ENCODE measurements around the gene PCDH9.
"Not testable (repeated sequence)": the region's sequence is repeated elsewhere in the genome, so short reads cannot be mapped to it uniquely, and the experiment has no call there.

The PCDH9 gene

DNA sequence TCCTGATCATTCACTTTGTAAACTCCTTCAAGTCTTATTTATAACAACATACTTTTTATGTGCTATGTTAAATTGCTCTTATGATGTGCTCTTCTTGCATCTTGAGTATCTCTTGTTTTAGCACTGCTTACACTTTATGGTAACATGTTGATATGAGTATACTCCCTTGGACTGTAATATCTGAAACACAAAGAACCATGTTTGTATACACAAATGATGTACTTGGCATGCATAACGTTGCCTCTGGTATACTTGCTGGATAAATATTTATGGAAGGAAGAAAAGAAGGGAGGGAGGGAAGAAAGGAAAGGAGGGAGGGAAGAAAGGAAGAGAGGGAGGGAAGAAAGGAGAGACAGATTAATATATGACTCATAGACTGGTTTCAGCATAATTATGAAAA is 333.2 kb downstream of the PCDH9 start:
- no peak for DNase-seq

DNA sequence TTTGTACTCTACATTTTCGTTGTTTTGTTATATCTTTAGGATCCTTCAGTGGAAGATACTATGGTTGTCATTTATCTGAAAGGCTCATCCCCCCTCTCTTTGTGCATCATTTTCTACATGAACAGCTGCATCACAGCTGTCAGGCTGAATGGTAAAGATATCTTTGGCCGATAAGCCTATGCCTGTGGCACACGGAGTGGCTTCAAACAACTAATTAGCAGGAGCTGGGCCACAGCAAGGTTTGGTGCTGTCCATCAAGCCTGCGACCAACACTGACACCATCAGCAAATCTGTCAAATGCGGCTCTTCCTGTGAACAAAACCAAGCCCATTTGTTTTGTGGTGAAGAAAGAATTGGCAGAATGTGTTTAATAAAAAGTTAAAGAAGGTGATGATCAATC is 334.4 kb downstream of the PCDH9 start:
- no peak for DNase-seq

DNA sequence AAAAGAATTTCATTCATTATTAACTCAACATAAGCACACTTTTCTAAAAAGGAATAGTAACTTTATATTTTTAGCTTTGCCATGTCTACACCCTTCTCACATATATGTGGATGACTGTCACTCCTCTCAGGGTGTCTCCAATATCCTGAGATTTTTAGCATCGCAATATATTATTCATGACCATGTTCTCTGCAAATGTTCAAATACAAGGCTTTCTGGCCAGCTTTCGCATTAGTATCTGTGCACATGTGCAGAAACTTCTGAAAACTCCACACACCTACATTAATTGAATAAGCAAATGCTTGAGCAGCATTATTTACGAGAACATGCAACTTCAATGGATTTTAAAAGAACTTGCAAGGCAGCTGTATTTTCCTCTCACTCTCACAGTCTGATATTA is 334.8 kb downstream of the PCDH9 start:
- DNase-seq: no peak

DNA sequence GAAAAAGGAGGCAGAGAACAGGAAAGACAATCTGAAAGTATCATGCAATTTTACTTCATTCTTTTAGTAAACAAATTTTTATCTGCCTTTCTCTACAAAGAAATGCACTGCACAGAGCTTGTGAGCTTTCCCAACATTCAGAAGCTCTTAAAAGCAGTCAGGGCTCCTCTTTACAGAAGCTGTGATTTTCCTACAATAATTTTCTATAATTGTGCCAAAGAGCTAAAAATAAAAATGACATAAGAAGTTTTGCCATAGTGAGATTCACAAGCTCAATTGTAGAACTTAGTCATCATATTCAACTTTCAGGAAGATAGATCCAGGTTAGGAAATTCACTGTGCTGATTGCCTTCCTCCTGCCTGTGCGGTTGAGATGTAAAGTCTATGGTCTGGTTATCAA is 341.4 kb downstream of the PCDH9 start:
- DNase-seq: no peak

DNA sequence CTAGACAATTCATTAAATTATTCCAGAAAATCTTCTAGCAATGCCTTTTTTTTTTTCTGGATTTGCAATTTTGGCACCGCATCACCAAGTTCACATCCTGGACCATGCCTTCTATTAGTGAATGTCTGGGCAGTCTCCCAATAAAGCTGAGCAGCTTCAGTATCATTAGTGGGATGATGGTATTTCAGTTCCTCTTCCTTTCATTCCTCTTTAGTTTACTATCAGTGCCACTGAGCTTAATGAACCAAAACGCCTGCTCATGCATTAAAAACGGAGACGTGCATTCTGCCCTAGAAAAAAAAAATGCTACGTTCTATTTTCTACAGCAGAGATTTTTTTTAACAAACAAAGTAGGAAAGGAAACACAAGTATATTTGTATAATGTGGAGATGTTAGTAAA is 343.0 kb downstream of the PCDH9 start:
- DNase-seq: peak; percentile 1

DNA sequence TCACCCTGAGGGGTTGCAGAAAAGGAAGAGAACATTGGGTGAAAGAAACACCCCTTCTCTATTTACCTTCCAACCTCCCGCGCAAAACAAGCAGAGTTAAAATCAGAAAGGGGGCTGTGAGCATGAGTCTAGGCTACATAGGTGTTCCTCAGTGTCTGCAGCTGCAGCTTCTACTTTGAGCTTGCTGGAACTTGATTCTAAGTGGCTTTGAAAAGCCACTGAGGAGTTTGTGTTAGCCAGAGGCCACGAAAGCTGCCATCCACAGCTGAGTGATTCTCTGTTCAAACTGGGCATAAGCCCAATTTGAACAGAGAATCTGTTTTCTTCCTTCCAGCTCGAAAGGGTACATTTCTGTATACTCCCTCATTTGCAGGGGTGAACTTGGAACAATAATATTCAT is 343.9 kb downstream of the PCDH9 start:
- DNase-seq: no peak

DNA sequence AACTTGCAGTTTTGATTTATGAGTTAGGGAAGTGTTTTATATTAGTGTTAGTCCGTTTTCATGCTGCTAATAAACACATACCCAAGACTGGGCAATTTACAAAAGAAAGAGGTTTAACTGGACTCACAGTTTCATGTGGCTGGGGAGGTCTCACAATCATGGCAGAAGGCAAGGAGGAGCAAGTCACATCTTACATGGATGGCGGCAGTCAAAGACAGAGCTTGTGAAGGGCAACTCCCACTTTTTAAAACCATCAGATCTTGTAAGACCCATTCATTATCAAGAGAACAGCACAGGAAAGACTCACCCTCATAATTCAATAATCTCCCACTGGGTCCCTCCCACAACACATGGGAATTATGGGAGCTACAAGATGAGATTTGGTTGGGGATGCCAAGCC is 349.0 kb downstream of the PCDH9 start:
- not testable (repeated sequence) for DNase-seq

DNA sequence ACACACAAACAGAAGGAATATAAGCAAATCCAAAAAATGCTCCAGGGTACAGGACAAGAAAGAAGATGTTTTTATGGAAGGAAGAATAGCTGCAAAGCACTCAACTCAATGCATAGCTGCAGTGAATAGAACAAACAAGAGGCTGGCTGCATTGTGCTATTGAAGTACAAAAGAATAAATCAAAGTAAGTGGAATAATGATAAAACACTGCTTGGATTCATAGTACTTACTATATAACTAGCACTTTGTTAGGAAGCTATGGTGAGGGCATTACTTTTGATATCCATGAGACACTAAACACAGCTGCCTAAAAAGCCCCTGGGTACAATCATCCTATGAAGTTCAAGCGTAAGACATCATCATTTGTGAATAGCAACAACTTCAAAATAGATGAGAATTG is 350.1 kb downstream of the PCDH9 start:
- DNase-seq: no peak

DNA sequence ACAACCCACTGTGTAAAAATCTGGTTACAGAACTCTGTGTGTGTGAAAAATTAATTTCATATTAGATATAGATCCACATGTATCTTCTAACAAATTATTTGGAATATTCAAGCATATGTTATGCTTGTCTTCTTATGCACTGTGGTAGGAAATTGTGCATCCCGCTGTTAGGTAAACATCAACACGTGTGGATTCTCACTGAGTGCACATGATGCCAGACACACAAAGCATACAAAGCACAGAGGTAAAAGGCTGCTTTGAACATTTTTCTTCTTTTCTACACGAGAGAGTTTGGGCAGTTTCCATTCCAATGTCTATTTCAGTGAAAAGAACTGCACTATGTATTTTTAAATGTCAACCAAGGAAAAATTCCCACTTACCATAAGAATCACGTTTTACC is 354.9 kb downstream of the PCDH9 start:
- no peak for DNase-seq

DNA sequence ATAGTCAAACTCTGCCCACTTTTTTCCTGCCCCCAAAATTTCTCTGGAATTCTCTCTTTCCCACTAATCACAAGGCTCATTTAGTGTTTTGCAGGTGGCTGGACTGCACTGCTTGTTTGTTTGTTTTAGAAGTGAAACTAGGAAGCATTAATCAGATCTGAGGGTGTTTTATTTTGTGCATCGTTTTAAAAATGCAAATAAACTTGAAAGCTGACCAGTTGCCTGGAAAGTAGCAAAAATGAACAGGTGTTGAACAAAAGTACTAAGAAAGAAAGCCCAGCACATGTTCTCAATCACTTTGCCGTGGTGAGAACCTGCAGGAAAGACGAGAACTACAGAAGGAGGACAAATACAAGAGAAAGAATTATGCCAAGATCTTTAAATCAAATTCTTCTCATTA is 365.5 kb downstream of the PCDH9 start:
- DNase-seq: no peak

DNA sequence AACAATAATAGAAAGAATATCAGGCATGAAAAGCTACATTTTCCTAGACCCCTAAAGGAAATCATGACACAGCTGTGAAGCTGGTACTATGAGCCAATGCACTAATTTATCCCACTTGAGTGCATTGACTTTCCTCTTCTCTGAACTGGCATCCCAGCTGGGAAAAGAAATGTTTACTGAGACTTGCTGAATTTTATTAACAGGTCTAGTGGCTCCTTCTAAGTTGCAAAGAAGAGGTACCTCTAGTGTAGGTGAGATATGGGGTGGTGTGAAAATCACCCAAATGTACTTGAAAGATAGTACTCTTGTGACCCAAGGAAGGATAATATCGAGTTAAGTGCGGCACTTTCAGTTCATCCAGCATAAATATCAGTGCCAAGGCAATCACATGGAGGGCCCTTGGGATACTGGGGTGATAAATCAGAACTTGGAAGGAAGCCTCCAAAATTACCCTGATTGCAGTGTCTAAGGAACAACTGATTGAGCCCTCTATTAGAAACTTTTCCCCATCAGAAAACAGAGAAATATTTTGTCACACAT is 369.2 kb downstream of the PCDH9 start:
- no peak for DNase-seq

DNA sequence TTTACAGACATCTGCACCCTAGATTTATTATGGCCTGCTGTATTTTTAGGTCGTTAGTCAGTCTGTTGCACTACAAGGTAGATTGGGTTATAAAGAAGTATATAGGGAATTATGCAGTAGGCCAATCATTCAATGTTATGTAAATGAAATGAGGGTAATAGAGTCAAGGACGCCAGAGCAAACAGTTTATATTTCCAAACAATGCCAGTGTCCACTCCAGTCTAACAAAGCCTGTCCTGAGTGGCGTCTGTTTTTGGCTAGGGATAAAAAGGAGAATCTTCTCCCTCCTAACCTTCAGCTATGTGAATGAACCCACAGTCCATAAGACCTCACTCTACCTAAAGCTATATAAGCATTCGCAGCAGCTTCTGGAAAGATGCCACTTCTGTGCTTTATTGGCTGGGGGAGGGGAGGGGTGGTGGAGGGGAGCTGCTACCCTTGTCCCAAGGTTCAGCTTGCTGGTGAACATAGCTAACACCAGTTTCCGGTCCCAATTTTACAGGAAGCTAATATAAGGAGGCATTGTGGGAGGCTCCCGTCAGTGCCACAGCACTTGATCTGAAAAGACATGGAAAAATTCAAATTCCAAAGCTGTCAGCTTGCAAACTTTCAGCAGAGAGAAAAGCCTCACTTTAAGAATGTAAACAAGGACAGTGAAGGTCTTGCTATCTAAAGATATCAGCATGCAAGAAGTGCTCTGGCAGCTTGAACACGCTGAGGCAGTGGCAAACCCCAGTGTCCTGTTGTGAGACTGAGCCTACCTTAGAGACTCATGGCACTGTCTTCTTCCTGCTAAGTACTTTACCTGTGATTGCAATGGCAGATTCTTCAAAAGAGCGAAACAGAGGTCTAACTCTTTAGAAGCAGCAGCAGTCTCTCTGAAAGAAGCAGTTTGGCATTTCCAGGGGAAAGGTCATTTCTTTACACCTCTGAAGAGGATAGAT is 369.9 kb downstream of the PCDH9 start:
- DNase-seq: no peak

DNA sequence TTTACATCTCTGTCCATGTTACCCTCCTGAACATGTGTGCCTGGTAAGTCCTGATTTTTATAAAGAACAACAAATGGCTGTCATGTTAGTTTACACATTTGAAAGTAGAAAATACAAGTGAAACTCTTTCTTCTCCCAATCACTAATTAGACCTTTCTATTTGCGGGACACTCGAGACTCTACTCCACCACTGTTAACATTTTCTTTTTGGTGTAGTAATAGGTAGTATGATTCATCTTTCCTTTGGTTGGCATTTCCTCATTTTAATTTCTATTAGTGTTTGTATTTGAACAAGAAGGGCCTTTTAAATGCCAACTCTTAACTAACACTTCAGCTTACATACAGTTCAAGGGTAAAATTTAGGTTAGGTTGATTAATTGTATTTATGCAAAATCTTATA is 371.1 kb downstream of the PCDH9 start:
- DNase-seq: no peak

DNA sequence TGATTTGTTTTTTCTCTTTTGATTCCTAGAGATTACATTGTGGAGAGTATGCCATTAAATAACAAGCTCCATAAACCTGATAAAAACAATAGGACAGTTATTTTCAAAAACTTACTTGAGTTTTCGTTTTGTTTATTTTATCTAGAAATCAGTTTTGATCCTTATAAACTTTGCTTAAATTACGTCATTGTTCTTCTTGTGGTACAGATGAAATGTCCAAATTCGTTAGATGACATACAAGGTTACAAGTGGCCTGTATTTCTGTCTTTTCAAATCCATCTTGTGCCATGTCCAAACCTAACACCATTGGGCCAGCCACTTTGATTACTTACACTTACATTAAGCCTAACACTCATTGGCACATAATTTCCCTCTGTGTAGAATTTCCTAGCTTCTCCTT is 372.0 kb downstream of the PCDH9 start:
- no peak for DNase-seq

DNA sequence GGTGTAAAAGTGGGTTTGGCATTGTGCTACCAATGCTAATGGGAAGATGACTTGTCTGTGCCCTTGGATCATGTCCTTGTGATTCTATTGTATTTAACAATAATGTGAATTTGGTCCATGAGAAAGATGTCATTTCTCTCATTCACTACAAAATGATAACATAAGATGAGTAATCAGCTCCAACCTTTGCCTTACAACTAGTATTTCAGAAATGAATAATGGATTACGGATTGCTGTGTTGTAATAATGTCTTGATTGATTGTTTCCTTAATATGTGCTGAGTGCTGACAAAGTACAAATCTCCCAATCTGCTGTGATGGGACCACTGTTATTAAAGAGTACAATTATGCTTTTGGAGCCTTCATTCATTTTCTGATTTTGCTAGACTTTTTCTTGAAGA is 375.0 kb downstream of the PCDH9 start:
- no peak for DNase-seq

DNA sequence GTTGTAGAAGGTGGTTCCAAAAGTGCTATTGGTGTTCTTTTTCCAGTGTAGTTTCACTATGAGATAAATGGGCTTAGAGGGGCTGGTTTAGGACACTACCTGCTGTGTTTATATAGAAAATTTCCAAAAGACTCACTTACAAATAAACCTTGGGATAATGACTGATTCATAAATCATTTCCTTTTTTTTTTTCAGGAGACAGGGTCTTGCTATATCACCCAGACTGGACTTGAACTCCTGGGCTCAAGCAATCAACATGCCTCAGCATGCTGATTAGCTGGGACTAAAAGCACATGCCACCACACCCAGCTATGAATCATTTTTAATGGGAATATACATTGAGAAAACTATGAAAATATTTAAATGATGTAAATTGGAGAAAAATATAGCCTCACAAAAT is 376.6 kb downstream of the PCDH9 start:
- no peak for DNase-seq

DNA sequence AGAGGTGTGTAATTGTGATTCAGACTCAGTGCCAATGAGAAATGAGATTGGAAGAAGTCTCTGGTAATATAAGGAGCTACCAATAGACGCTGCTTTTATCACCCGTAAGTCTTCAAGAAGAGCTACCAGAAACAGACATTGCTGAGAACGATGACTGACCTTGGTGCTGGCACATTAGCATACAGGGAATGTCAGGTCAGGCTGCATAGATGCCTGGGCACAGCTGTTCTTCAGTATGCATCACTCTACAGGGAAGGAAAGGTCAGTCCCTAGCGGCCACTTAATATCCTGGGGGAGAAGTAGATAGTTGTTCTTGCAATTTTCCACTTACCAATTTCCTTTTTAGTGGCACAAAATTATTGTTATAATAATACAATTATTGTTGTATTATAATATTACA is 380.4 kb downstream of the PCDH9 start:
- no peak for DNase-seq

DNA sequence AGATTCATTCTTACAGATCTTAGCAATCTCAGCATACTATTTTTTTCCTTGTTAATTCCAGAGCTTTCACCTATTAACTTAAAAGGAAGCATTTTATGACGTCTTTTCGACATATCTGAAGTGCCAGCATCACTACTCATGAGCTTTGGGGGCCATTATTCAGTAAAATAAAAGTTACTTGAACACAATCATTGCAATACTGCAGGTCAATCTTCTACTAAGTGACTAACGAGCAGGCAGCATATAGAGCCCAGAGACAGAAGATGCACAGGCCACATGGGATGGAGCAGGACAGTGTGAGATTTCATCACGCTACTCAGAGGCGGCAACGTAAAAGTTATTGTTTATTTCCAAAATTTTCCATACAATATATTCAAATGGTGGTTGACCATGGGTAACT is 382.6 kb downstream of the PCDH9 start:
- no peak for DNase-seq

DNA sequence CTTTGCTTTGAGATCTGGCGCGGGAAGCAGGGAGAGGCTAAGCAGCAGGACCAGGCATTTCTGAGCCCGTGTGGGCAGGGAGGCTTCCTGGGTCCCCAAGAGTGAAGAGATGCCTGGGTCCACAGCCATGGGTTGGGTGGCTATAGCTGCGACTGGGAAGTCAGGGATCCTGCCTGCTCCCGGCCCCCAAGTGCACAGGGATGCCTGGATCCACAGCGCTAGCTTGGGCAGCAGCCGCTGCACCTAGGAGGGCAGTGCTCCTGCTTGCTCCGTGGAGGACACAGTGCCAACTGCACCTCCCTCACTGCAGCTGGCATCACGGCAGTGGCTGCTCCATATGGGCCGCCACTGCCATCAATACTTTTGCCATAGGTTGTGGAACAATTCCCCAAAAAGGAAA is 384.7 kb downstream of the PCDH9 start:
- DNase-seq: no peak

DNA sequence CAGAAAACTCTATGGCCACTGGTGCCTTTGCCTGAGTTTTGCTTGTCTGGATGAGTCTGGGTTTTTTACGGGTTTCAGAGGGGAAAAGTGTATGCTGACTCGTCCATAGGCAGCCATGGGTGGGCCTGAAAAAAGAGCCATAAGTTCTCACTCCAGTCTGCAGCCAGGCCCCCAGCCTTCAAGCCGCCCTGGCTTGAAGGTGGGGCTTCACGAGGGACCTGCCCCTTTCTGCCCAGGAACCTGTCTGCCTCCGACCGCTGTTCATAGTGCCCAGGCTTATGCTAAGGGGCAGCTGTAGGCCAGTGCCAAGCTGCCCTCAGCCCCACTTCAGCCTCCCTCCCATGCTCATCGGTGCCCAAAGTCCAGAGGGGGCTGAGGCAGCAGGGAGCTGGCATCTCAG is 385.2 kb downstream of the PCDH9 start:
- no peak for DNase-seq

DNA sequence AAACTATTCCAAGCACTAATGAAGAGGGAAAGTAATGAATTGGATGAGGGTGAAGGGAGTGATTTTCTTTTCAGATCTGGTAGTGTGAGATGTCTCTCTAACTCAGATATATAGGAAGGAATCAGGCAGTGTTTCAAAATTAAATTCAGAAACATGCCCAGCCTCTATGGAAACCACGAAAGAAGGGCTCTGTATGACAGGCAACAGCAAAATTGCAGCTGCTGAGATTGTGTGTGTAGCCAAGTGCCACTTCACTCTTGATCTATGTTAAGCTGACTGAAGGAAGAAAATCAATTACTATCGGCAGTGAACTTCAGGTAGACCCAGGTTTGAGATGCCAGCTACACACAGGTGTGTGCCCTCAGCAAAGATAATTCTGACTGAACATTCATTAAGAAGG is 387.4 kb downstream of the PCDH9 start:
- DNase-seq: no peak

DNA sequence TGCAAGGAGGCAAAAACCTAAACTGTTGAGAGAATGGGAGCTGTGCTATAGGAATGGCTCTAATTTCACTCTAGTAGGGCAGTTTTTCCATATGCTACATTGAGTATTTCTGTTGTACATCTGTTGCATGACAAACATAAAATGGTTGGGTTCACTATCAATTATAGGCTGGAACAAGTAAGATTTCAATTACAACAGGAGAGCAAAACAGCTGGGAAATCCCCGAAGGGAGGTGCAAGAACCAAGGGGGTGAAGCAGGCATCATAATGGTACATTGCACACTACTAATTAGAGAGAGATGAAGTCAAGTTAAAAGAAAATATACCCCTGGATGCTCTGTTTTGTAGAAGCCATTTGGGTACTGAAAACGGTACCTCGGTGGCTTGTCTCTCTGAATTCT is 389.5 kb downstream of the PCDH9 start:
- DNase-seq: no peak

DNA sequence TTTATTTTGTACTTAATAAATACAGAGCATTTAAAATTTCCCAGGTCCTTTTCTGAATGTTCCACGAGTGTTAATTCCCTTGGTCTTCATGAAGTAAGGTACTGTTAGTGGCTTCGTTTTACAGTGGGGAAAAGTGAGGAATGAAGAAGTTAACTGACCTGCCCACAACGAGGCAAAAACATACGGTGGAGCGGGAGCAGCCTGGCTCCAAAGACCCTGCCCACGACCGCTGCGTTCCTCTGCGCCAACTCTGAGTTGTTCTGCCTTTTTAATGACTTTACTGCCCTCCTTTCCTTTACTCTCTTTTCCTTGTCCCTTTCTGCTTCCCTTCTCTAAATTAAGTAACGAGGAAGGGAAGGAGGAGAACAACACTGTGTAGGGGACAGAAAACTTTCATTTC is 392.9 kb downstream of the PCDH9 start:
- no peak for DNase-seq

DNA sequence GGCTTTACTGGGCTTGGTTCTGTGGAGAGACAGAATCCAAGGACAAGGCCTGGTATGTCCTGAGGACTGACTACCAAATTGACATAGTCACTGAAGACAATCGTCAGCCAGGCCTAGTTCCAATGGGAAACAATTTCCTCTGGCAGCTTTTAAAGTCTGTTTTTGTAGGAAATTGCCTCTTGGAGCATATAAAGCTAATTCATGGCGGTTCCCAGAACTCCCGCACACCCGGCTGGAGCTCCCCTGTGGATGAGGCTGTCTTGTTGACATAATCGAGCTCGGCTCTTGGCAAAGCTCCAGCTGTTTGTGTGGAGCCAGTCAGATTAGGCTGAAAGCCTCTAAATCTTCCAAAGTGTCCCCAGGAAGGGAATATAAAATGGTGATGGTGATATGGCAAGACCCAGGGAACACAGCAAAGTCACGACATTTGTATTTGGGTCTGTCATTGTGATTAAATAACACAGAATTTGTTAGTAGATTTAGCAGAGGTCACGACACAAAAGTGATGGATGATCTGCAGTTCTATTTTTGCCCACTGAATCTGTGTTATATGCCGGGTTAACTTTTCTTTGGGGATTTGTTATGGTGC is 395.0 kb downstream of the PCDH9 start:
- peak; percentile 41 for DNase-seq
